ENCODE data around the gene TBX4.
"Not testable (repeated sequence)": the region's sequence is repeated elsewhere in the genome, so short reads cannot be mapped to it uniquely, and the experiment has no call there.

GRCh38 chr17:61527441-61527840, 75.2 kb downstream of the TBX4 start:
- TF ChIP-seq GABPA (tag; conservative IDR thresholded peaks at IDR 0.05; ENCODE audit: low read depth); EZH2 (IDR thresholded peaks at IDR 0.05; ENCODE audit: borderline replicate concordance, low read depth, low read length); RBBP5 (IDR thresholded peaks at IDR 0.05; ENCODE audit: borderline replicate concordance, insufficient read depth, low read length, poor library complexity, severe bottlenecking); ZNF592 (IDR thresholded peaks at IDR 0.05); POLR2A (conservative IDR thresholded peaks at IDR 0.05); FIP1L1 (IDR thresholded peaks at IDR 0.05; ENCODE audit: low read depth, low read length, poor library complexity, severe bottlenecking); ZNF699 (CRISPR knock-in tag; IDR thresholded peaks at IDR 0.05; ENCODE audit: insufficient replicate concordance): not testable (repeated sequence)
- TF ChIP-seq, protein P1, sequence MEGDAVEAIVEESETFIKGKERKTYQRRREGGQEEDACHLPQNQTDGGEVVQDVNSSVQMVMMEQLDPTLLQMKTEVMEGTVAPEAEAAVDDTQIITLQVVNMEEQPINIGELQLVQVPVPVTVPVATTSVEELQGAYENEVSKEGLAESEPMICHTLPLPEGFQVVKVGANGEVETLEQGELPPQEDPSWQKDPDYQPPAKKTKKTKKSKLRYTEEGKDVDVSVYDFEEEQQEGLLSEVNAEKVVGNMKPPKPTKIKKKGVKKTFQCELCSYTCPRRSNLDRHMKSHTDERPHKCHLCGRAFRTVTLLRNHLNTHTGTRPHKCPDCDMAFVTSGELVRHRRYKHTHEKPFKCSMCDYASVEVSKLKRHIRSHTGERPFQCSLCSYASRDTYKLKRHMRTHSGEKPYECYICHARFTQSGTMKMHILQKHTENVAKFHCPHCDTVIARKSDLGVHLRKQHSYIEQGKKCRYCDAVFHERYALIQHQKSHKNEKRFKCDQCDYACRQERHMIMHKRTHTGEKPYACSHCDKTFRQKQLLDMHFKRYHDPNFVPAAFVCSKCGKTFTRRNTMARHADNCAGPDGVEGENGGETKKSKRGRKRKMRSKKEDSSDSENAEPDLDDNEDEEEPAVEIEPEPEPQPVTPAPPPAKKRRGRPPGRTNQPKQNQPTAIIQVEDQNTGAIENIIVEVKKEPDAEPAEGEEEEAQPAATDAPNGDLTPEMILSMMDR (IDR thresholded peaks at IDR 0.05 in 2 of 3, conservative IDR thresholded peaks at IDR 0.05 in 1 of 3; ENCODE audit: insufficient read depth in 2 of 3, low read depth in 1 of 3, low read length in 3 of 3) = not testable (repeated sequence)

All from K562 (cell line).